Stimulated activated naive CD4-positive, alpha-beta T cell treated with Interleukin-2 at 50 U/mL for 16 hours (primary cell): Measurements from ENCODE around the gene RNF126.
A peak's percentile ranks its signal among the peaks of the same experiment; 100 is the strongest.
"Not testable (repeated sequence)": the region's sequence is repeated elsewhere in the genome, so short reads cannot be mapped to it uniquely, and the experiment has no call there.

Experiments
- DNase-seq: peaks from one replicate; lab custom pipeline; 2025; lab: John Stamatoyannopoulos, UW

RNF126 gene

GRCh38 chr19:646779-647565 lies 16.0 kb downstream of the RNF126 start:
- DNase-seq: no peak

DNA sequence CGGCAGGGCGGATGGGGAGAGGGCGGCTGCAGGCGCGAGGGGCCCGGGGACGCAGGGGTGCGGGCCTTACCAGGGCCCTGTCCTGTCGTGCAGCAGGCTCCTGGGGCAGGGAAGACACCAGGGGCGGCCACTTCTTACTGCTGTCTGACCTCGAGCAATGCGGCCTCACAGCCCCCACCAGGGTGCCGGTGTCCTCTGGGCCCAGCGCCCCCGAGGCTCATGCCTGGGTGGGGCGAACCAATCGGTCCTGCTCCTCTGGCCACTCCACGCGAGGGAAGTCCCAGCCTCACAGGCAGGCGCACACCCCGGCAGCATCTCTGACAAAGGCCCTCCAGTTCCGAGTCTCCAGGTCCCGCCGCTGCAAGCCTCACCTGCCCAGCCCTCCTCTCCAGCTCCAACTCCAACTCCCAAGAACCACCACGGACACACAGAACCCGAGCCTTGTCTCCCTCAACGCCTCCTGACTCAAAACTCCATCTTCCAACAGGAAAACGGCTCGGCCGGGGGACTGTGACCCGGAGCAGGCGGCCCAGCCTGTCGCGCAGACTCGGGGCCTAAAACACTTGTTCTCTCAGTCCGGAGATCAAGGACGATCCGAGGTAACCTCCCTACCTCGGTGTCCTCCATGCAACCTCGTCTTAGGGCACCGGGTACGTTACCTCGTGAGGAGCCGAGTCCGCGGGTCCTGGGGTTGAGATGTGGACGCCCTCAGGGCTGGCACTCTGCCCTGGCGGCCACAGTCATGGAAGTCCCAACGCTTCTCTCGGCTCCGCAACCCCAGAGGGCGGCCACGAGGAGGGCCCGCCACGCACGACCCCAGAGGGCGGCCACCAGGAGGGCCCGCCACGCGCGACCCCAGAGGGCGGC lies 16.9 kb downstream of the RNF126 start:
- no peak for DNase-seq

DNA sequence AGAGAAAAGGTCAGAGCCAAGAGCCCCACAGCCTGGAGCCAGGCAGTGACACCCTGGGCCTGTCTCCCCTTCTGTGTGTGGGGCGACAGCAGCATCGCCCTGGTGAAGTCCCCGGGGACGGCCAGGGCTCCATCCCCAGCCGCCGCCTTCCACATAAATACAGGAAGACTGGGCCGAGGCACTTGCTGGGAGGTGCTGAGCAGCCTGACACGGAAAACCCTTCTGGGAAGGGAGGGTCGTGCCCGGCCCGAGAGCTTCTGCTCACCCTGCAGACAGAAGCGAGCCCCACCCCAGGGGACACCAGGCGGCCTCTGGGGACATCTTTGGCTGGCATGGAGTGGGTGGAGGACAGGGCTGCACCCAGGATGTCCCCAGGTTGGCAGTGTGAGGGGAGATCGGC lies 18.2 kb downstream of the RNF126 start:
- DNase-seq: no peak

DNA sequence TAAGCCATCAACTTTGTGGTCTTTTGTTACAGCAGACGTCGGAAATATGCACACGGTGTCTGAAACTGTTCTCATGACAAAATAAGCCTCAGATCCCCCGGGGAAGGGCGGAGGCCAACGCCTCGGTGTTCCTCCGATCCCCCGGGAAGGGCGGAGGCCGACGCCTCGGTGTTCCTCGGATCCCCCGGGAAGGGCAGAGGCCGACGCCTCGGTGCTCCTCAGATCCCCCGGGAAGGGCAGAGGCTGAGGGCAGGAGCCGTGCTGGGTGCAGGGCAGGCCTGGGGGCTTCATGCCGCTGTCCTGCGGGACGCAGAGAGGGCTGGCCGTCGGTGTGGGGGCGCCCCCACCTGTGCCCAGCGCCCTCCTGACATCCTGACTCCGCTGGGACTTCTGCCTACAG lies 18.7 kb downstream of the RNF126 start:
- no peak for DNase-seq

DNA sequence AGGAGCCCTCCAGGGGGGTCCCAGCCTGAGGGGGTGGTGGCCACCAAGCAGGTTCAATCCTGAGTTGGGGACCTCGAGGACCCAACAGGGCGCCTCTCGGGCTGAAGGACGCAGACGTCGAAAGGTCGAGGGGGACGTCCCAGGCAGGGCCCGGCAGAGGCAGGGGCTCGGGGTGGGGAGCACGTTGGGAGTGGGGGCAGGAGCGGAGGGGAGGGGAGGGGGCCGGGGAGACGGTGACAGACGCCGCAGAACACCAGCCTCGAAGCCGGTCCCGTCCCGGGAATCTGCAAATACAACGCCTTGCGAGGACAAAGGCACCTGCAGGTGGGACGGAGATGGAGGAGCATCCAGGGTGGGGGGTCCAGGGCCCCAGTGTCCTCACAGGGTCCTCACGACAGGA lies 19.3 kb downstream of the RNF126 start:
- no peak for DNase-seq

GRCh38 chr19:642767-643727 lies 20.0 kb downstream of the RNF126 start:
- DNase-seq: no peak

GRCh38 chr19:641702-642101 lies 21.3 kb downstream of the RNF126 start:
- DNase-seq: no peak

- DNase-seq: no peak
Measured at GRCh38 chr19:640606-641189, 22.3 kb downstream of the RNF126 start.

- no peak for DNase-seq
Measured at GRCh38 chr19:640161-640558, 22.9 kb downstream of the RNF126 start.

- peak; percentile 96 for DNase-seq
Measured at GRCh38 chr19:639253-640160, 23.5 kb downstream of the RNF126 start, which contains the start of gene FGF22. FGF22 (plus strand) TSS chr19:639879; CDS start chr19:639926, 47 bp downstream.

DNA sequence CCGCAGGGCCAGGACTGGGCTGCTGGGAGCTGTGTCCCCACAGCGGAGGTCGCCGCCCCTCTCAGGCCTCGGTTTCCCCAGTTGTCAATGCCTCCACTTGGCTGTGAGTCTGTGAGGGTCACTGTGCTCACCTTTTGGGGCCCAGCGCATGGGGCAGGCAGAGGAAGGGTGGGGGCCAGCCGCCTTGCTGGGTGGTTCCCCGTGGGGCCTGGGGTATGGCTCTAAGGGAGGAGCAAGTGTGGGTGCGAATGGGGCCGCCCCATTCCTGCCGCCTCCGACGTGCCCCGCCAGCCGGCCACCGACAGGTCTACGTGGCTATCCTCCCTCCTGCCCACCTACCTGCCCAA lies 24.1 kb downstream of the RNF126 start:
- no peak for DNase-seq

DNA sequence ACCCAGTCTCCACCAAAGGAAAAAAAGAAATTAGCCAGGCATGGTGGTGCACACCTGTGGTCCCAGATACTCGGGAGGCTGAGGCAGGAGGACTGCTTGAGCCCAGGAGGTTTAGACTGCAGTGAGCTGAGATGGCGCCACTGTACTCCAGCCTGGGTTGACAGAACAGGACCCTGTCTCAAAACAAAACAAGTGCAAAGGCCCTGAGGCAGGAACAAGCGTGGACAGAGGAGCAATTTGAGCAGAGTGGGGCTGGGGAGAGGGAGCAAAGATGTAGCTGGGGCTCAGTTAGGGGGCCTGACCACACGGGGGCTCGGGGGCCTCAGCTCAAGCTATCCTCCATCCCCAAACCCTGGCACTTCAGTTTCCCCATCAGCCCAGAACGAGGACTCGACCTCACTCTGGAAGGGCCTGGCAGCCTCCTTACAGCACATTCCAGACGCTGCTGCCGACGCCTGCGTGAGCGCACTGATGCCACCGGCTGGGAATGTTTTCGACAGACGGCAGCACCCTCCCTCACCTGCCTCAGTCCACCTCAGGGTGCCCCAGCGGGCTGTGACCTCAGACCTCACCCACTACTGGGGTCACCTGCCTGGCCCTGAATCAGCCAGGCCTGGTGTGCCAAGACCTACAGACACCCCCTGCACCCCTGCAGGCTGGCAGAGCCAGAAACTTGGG lies 27.9 kb downstream of the RNF126 start:
- no peak for DNase-seq

DNA sequence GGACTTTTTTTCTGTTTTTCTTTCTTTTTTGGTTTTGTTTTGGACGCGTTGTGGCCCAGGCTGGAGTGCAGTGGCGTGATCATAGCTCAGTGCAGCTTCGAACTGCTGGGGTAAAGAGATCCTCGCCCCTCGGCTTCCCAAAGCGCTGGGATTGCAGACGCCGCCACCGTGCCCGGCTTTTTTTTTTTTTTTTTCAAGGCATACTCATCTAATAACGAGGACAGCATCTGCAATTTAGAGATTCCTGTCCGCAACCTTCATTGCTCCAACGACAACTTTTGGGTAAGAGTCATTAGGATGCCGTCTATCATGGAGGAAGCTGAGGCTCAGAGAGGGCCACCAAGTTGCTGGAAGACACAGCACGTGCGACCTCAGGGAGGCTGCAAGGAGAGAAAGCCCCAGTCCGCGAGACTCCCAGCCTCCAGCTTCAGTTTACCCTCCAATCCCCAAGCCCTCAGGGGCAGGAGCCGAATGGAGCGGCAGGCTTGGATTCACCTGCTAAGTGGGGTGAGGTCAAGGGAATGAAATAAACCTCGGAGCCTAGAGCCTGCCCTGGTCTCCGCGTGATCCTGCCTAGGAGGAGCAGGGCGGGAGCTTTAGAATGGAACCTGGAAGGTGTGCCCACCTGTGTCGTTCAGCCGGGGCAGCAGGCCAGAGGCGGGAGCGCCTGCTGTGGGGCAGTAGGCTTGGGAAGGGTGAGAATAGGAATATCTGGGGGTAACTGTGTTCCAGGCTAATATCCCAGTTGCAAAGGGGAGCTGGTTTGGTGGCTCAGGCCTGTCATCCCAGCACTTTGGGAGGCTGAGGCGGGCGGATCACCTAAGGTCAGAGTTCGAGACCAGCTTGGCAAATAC lies 29.0 kb downstream of the RNF126 start:
- no peak for DNase-seq

- DNase-seq: peak; percentile 97
Measured at GRCh38 chr19:633068-633785, 29.8 kb downstream of the RNF126 start, which contains the start of gene POLRMT. POLRMT (minus strand) TSS chr19:633537; CDS start chr19:633512, 25 bp downstream.

DNA sequence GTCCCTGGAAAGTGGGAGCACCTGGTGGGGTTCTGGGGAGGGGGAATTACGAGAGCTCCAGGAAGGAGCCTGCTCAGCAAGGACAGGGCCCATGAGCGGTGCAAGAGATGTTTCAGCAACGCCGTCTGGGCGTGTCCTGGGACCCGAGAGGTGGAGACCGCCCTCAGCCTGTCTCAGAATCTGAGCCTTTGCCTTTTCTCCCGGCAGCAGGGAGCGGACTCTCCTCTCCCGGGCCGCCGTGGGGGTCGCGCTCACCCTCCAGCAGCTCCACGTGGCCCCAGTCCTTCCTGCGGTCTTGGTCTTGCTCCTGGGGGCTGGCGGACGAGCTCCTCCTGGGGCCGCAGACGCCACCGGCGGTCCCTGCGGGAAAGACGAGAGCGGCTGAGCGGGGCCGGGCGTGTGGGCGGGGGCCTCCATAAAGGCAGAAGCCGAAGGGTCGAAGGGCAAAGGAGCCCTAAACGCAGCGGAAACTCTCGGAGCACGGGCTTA lies 30.4 kb downstream of the RNF126 start:
- DNase-seq: peak; percentile 44

DNA sequence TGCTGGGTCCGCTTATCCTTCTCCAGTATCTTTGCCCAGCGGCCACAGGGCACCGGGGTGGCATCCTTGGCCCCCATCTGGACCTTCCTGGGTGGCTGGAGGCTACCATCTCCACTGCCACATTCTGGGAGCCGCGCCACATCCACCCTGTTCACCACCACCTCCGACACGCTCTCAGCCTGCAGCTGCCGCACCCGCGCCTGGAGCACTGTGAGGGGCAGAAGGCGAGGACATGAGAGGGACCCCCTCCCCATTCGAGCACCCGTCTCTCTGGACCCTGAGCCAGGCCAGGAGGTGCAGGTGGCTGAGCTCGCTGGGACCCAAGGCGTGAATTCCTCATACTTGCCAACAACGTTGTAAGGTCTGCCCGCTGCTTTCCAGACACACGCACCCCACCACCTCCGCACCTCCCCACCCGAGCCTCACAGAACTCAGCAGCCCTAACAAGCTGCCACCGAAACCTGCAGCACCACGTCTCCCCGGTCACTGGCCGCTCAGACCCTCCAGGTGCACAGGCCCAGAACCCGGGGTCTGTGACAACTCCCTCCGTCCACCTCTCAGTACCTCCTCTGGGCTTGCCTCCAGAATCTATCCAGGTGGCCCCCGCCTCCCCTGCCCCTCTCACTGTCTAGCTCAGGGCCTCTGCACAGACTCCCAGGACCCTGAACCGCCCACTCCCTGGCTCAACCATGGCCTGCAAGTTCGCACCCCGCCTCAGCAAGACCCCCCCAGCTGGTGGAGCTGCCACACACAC lies 32.9 kb downstream of the RNF126 start:
- no peak for DNase-seq

DNA sequence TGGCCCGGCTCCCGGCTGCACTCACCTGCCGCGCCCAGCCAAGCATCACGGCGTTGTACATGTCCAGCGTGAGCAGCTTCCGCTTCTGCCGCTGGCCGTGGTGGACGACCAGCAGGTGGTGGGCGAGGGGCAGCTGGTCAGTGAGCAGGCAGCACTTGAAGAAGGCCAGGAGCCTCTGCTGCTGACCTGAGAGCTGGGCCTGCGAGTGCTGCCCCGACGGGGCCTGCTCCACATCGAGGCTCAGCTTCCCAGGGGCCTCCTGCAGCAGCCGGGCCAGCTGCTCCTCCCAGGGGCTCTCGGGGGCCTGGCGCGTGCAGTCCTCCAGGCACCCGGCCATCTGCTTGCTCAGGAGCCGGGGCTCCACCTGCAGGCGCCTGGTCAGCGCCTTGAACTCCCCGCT lies 33.5 kb downstream of the RNF126 start:
- DNase-seq: not testable (repeated sequence)
